ENCODE data around the gene AMER3. TPM values are rescaled to one million over a fixed set of nuclear protein-coding genes. Genes with fewer than 3 reads are reported as not detected.

The AMER3 gene
- total and polyA plus RNA-seq, 2 of the 8 experiments (the other 6 are each of a cell fraction or from before 2014, with no cell fraction given) = 0.15 to 0.19 TPM

DNA sequence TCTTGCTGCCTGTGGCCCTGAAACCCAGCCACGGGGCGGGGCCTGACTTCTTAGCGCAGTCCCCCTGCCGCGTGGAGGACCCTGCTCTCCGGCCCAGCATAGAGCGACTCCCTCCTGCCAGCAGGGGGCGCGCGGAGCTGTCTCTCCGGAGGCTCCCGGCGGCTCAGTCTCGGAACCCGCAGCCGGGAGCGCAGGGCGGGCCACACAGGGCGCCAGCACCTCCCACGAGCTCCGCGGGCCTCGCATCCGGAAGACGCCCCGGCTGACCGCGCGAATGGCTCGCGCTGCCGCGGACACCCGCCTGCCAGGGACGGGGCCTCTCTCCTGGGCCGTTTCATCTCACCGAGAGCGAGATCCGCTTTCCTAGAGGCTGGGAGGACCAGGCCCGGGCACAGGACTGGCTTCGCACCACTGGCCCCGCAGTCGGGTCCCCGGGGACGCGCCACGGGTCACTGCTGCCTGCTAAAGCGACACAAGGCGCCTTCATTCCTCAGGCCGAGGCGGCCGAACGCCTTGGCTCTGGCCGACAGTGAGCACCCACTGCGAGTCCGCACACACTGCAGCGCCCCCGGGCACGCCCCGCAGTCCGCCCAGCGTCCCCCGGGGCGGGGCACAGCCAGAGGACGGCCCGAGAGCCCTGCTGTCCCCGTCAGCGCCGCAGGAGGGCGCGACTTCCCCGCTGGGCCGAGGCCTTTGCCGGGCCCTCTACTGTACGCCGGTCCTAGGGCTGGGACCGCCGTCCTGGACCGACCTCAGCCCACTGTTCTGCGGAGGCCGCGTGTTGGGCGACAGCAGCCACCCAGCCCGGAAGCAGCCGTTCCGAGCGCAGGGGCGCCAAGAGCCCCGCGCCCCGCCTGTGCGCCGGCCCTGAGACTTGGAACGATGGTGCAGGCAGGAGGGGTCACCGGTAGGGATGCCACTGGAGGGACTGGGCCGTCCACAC is 42.4 kb downstream of the AMER3 start (continued):
- TF ChIP-seq ATF2 (IDR thresholded peaks at IDR 0.05; ENCODE audit: low read length) = no peak
- no peak; a peak in 1 of 4 replicates for TF ChIP-seq SIN3A (conservative IDR thresholded peaks at IDR 0.05 in 1 of 2, IDR thresholded peaks at IDR 0.05 in 1 of 2; ENCODE audit: low read depth in 1 of 2, low read length in 2 of 2)
- TF ChIP-seq GTF2F1 (IDR thresholded peaks at IDR 0.05; ENCODE audit: borderline replicate concordance, low read depth, low read length) = no peak
- TF ChIP-seq YY1 (IDR thresholded peaks at IDR 0.05; ENCODE audit: low read depth, low read length) = no peak
- 0 out of 2 replicates have a peak, but pooled peaks have one; percentile 13 for TF ChIP-seq EGR1 (IDR thresholded peaks at IDR 0.05; ENCODE audit: borderline replicate concordance, low read depth, low read length)
- no peak for TF ChIP-seq CHD7 (IDR thresholded peaks at IDR 0.05; ENCODE audit: insufficient replicate concordance, low read length)
- no peak for TF ChIP-seq JUN (IDR thresholded peaks at IDR 0.05; ENCODE audit: low read depth, low read length)

All from H1 (cell line).